ENCODE measurements around the gene SCN11A.

SCN11A gene

GRCh38 chr3:39097716-39098472, 46.1 kb upstream of the SCN11A start:
- H3K4me3 ChIP-seq (ENCODE audit: low read length): no peak overlapping the region
- TF ChIP-seq CTCF (IDR thresholded peaks at IDR 0.05; ENCODE audit: insufficient read depth, low read depth, low read length, missing control alignments): no peak
- DNase-seq (ENCODE audit: low read depth): no peak

- no peak for TF ChIP-seq CTCF (IDR thresholded peaks at IDR 0.05; ENCODE audit: insufficient read depth, low read depth, low read length, missing control alignments)
- no peak for DNase-seq (ENCODE audit: low read depth)
- H3K4me3 ChIP-seq (ENCODE audit: low read length): no peak overlapping the region
These were observed 45.0 kb upstream of the SCN11A start for GRCh38 chr3:39096775-39097174.

- no peak for TF ChIP-seq CTCF (IDR thresholded peaks at IDR 0.05; ENCODE audit: insufficient read depth, low read depth, low read length, missing control alignments)
- H3K4me3 ChIP-seq (ENCODE audit: low read length): no peak overlapping the region
- DNase-seq (ENCODE audit: low read depth): no peak
These were observed 44.0 kb upstream of the SCN11A start for GRCh38 chr3:39095778-39096177.

- no peak overlapping the region for H3K4me3 ChIP-seq (ENCODE audit: low read length)
- no peak for DNase-seq (ENCODE audit: low read depth)
- TF ChIP-seq CTCF (IDR thresholded peaks at IDR 0.05; ENCODE audit: insufficient read depth, low read depth, low read length, missing control alignments): no peak
These were observed 43.3 kb upstream of the SCN11A start for GRCh38 chr3:39094851-39095677.

GRCh38 chr3:39090922-39091321, 39.2 kb upstream of the SCN11A start:
- DNase-seq (ENCODE audit: low read depth): no peak
- no peak for TF ChIP-seq CTCF (IDR thresholded peaks at IDR 0.05; ENCODE audit: insufficient read depth, low read depth, low read length, missing control alignments)
- no peak overlapping the region for H3K4me3 ChIP-seq (ENCODE audit: low read length)

GRCh38 chr3:39088889-39089288, 37.1 kb upstream of the SCN11A start:
- no peak overlapping the region for H3K4me3 ChIP-seq (ENCODE audit: low read length)
- no peak for TF ChIP-seq CTCF (IDR thresholded peaks at IDR 0.05; ENCODE audit: insufficient read depth, low read depth, low read length, missing control alignments)
- no peak for DNase-seq (ENCODE audit: low read depth)
